SK-N-SH treated with all-trans-retinoic acid at 6 μM for 48 hours (cell line): ENCODE data around the gene RNU7-1.

Source experiments
- ARNTL ChIP-seq: fragments of 450-650 bp; formaldehyde crosslinking; IDR thresholded peaks from 2 replicates; pipeline ENCODE4 v1.5.0; 2020; ENCODE audit warnings: low read depth, mild to moderate bottlenecking, moderate library complexity, borderline replicate concordance
- CREB5 ChIP-seq: fragments of 250-450 bp; sonication (Bioruptor Pico); IDR thresholded peaks from 2 replicates; pipeline ENCODE4 v1.5.1; 2020; ENCODE audit warnings: low read depth, mild to moderate bottlenecking, moderate library complexity
- ESRRG ChIP-seq: fragments of 250-450 bp; sonication (Bioruptor Pico); IDR thresholded peaks from 2 replicates; pipeline ENCODE4 v1.6.1; 2021; ENCODE audit warnings: mild to moderate bottlenecking
- GLIS3 ChIP-seq: fragments of 250-450 bp; sonication (Bioruptor Pico); IDR thresholded peaks from 2 replicates; pipeline ENCODE4 v1.5.0; 2020; ENCODE audit warnings: mild to moderate bottlenecking, moderate library complexity
- ISL1 ChIP-seq: fragments of 250-450 bp; sonication (Bioruptor Pico); IDR thresholded peaks from 2 replicates; pipeline ENCODE4 v2.1.2; 2022; ENCODE audit warnings: mild to moderate bottlenecking, moderate library complexity
- PATZ1 ChIP-seq: fragments of 250-450 bp; sonication (Bioruptor Pico); IDR thresholded peaks from 2 replicates; pipeline ENCODE4 v1.8.0; 2020; ENCODE audit warnings: mild to moderate bottlenecking, moderate library complexity, borderline replicate concordance
- RARB ChIP-seq: fragments of 250-450 bp; sonication (Bioruptor Pico); IDR thresholded peaks from 2 replicates; pipeline ENCODE4 v1.8.0; 2021; ENCODE audit warnings: mild to moderate bottlenecking, moderate library complexity
- TCF4 ChIP-seq: fragments of 250-450 bp; sonication (Bioruptor Pico); IDR thresholded peaks from 2 replicates; pipeline ENCODE4 v1.8.0; 2021; ENCODE audit warnings: mild to moderate bottlenecking, moderate library complexity, borderline replicate concordance
- ZC3H10 ChIP-seq: fragments of 250-450 bp; sonication (Bioruptor Pico); IDR thresholded peaks from 2 replicates; pipeline ENCODE4 v1.5.1; 2021; ENCODE audit warnings: mild to moderate bottlenecking, moderate library complexity
- ZFP3 ChIP-seq: fragments of 250-450 bp; sonication (Bioruptor Pico); IDR thresholded peaks from 2 replicates; pipeline ENCODE4 v1.5.0; 2020; ENCODE audit warnings: mild to moderate bottlenecking, moderate library complexity
- ZFP30 ChIP-seq: fragments of 450-650 bp; formaldehyde crosslinking; IDR thresholded peaks from 2 replicates; pipeline ENCODE4 v1.5.0; 2022; ENCODE audit warnings: mild to moderate bottlenecking, moderate library complexity
- ZNF565 ChIP-seq: fragments of 450-650 bp; formaldehyde crosslinking; conservative IDR thresholded peaks from 2 replicates; pipeline ENCODE4 v1.5.0; 2020; ENCODE audit warnings: low read depth, mild to moderate bottlenecking, moderate library complexity
- TF ChIP-seq, protein P1 (sequence below): fragments of 250-450 bp; sonication (Bioruptor Pico); IDR thresholded peaks from 2 replicates; pipeline ENCODE4 v1.5.1; 2021; ENCODE audit warnings: mild to moderate bottlenecking, moderate library complexity

DNA sequence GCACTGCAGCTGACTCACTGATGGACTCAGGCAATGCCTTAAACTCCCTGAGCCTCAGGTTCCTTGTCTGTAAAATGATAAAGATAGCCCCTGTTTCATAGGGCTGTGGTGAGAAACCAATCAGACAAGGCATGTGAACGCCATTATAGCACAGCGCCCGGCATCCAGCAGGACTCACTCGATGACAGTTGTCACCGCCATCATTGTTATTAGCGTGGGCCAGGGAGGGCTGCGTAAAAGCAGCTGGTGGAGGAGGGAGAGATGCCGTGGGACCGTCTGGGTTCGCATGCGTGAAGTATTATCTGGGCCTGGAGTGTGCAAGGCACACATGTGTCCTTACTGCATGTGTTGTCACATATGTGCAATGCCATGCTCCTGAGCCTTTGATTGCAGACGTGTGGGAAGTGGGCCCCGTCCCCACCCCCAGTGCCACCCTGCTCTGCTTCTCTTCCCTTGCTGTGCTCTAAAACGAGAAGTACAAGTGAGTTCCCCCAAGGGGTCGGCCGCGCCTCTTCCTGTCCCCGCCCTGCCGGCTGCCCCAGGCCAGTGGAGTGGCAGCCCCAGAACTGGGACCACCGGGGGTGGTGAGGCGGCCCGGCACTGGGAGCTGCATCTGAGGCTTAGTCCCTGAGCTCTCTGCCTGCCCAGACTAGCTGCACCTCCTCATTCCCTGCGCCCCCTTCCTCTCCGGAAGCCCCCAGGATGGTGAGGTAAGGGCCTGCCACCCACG is 7.4 kb downstream of the RNU7-1 start, which contains the start of gene PTPN6:
- TF ChIP-seq ZFP30, result no peak
- no peak for TF ChIP-seq PATZ1
- TF ChIP-seq GLIS3, result no peak
- TF ChIP-seq RARB, result no peak
- TF ChIP-seq ISL1 (CRISPR knock-in tag), result no peak
- TF ChIP-seq CREB5 (CRISPR knock-in tag), result no peak
- no peak for TF ChIP-seq TCF4 (CRISPR knock-in tag)
- TF ChIP-seq, protein P1, sequence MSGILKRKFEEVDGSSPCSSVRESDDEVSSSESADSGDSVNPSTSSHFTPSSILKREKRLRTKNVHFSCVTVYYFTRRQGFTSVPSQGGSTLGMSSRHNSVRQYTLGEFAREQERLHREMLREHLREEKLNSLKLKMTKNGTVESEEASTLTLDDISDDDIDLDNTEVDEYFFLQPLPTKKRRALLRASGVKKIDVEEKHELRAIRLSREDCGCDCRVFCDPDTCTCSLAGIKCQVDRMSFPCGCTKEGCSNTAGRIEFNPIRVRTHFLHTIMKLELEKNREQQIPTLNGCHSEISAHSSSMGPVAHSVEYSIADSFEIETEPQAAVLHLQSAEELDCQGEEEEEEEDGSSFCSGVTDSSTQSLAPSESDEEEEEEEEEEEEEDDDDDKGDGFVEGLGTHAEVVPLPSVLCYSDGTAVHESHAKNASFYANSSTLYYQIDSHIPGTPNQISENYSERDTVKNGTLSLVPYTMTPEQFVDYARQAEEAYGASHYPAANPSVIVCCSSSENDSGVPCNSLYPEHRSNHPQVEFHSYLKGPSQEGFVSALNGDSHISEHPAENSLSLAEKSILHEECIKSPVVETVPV (CRISPR knock-in tag), result no peak
- no peak for TF ChIP-seq ZFP3
- TF ChIP-seq ZNF565, result no peak
- TF ChIP-seq ESRRG (CRISPR knock-in tag), result no peak
- TF ChIP-seq ARNTL (CRISPR knock-in tag), result no peak
- TF ChIP-seq ZC3H10 (CRISPR knock-in tag), result no peak
